Measurements from ENCODE around the gene TLE1.
"Not testable (repeated sequence)": the region's sequence is repeated elsewhere in the genome, so short reads cannot be mapped to it uniquely, and the experiment has no call there.

TLE1 gene

GRCh38 chr9:81650586-81651515 lies 38.5 kb downstream of the TLE1 start:
- H3K4me3 ChIP-seq (ENCODE audit: low read length): no peak overlapping the region
- no peak for TF ChIP-seq ZNF274 (IDR thresholded peaks at IDR 0.05; ENCODE audit: low read depth, low read length)

DNA sequence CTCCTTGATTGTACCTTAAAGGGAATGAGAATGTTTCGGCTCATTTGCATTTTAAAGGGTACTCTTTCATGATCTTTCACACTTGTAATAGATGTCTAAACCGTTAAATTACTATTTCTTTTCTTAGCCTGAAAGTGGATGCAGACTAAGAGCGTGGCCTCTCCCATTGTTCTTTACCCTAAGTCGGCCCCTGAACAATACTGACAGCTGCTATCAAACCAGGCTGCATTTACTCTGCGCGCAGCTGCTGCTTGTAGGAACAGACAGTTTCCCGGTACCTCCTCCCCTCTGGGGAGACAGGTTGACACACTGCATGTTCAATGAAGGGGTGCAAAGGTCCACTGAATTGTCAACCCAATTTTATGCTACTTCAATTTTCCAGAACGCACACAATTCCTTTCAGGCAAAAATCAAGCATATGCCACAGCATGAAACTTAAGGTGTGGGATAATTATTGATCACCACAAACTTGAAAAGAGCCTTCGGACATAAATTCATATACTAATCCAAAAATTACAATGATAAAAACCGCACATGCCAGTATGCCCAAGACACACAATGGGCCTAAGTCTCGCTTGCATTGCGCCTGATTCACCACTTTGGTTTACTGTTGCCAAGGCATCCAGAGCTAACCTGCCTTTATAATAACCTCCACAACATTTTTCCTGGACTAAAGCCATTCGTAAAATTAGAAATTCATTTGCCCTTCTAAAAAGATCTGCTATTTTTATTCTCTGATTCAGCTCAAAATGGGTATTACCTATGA lies 39.7 kb downstream of the TLE1 start:
- TF ChIP-seq ZNF274 (IDR thresholded peaks at IDR 0.05; ENCODE audit: low read depth, low read length): no peak
- H3K4me3 ChIP-seq (ENCODE audit: low read length): no peak overlapping the region

GRCh38 chr9:81648891-81649290 lies 40.5 kb downstream of the TLE1 start:
- TF ChIP-seq ZNF274 (IDR thresholded peaks at IDR 0.05; ENCODE audit: low read depth, low read length): no peak
- no peak overlapping the region for H3K4me3 ChIP-seq (ENCODE audit: low read length)

DNA sequence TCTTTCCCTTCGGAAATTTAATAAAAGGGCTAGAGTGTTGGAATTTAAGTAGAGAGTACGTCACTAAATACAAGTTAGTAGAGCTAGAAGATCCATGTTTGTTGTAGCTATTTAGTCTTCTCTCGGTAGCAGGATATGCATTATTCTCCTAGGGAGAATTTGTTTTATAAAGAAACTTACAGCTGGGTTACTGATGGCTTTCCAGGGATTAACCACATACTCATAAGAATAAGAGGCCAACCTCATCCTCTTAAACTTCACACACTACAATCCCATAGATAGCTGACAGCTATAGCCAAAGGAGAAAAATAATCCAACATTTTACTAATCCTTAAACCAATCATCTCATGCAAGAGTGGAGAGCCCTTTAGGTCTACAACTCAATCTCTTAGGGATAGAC lies 43.0 kb downstream of the TLE1 start:
- H3K4me3 ChIP-seq (ENCODE audit: low read length): no peak overlapping the region
- no peak for TF ChIP-seq ZNF274 (IDR thresholded peaks at IDR 0.05; ENCODE audit: low read depth, low read length)

- H3K4me3 ChIP-seq (ENCODE audit: low read length): not testable (repeated sequence)
These were observed 44.8 kb downstream of the TLE1 start for GRCh38 chr9:81644513-81644912.

GRCh38 chr9:81637276-81637675 lies 52.1 kb downstream of the TLE1 start:
- no peak for TF ChIP-seq ZNF274 (IDR thresholded peaks at IDR 0.05; ENCODE audit: low read depth, low read length)
- no peak overlapping the region for H3K4me3 ChIP-seq (ENCODE audit: low read length)

DNA sequence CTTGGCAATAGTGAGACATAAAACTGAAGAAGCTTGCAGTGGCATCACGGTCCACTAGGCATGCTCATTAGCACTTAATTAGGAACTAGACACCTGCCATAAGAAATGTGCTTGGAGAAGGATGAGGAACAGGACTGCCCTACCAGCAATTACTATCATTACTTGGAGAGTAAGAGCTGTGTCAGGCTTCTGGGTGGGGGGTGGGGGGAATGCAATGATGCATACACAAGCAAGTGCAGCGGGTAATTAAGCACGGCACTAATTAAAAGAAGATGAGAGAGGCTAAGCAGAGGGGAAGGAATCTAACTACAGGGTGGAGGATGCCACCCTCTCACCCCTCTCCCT lies 53.1 kb downstream of the TLE1 start:
- no peak overlapping the region for H3K4me3 ChIP-seq (ENCODE audit: low read length)
- no peak for TF ChIP-seq ZNF274 (IDR thresholded peaks at IDR 0.05; ENCODE audit: low read depth, low read length)

- H3K4me3 ChIP-seq (ENCODE audit: low read length): no peak overlapping the region
- TF ChIP-seq ZNF274 (IDR thresholded peaks at IDR 0.05; ENCODE audit: low read depth, low read length): no peak
These were observed 53.7 kb downstream of the TLE1 start for GRCh38 chr9:81635521-81636254.

DNA sequence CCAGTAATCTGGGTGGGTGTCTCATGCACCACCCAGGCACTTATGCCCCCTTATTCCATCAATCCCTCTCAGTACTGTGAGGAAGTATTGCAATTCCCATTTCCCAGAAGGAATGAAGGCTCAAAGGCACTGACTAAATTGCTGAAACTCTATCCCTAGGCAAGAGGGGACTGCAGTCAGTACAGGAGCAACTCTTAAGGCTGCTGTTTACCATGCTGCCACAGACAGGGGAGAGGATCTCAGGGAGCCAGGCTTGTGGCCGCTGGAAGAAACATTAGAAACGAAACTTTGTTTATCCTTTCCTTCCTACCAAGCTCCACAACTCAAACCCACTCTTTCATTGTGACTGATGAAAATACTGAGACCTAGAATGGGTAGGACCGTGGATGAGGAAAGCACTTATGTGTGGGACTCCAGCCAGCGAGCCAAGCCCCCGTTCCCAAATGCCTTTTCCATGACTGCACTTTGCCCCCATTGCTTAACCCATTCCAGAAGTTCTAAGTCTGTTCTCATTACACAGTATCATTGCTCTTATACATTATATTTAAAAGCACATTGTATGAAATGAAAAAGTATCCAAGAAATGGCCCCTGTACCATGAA lies 54.3 kb downstream of the TLE1 start:
- no peak for TF ChIP-seq ZNF274 (IDR thresholded peaks at IDR 0.05; ENCODE audit: low read depth, low read length)
- H3K4me3 ChIP-seq (ENCODE audit: low read length): no peak overlapping the region

GRCh38 chr9:81633952-81634854 lies 55.1 kb downstream of the TLE1 start:
- H3K4me3 ChIP-seq (ENCODE audit: low read length): no peak overlapping the region
- TF ChIP-seq ZNF274 (IDR thresholded peaks at IDR 0.05; ENCODE audit: low read depth, low read length): no peak

DNA sequence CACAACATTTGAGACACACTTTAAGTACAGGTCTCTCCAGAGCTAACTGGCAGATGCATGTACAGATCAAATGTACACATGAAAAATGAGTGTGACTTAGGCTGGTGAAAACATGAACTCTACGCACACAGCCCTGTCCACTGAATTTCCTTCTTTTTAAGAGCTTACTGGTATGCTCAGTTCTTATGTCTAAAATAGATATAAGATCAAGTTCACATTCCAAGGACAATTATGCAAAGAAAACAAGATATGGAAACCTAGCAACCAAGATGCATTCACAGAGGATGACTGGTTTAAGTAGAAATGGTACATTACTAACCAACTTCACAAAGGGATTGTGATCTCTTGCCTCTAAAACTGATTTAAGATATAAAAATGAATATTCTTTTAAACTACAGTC lies 56.7 kb downstream of the TLE1 start:
- no peak overlapping the region for H3K4me3 ChIP-seq (ENCODE audit: low read length)
- no peak for TF ChIP-seq ZNF274 (IDR thresholded peaks at IDR 0.05; ENCODE audit: low read depth, low read length)

- TF ChIP-seq ZNF274 (IDR thresholded peaks at IDR 0.05; ENCODE audit: low read depth, low read length): no peak
- no peak overlapping the region for H3K4me3 ChIP-seq (ENCODE audit: low read length)
These were observed 58.1 kb downstream of the TLE1 start for GRCh38 chr9:81631218-81631745.

DNA sequence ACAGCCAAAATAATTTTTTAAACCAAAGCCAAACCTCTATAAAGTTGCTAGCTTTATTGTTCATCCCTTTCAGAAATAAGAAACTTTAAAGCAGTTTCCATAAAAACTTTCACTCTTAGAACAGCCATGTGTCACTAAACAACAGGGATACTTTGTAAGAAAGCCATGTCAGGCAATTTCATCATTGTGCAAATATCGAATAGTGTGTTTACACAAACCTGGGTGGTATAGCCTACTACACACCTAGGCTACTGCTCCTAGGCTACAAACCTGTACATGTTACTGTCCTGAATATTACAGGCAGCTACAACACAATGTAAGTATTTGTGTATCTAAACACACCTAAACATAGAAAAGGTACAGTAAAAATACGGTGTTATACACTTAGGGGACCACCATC lies 59.9 kb downstream of the TLE1 start:
- no peak overlapping the region for H3K4me3 ChIP-seq (ENCODE audit: low read length)
- no peak for TF ChIP-seq ZNF274 (IDR thresholded peaks at IDR 0.05; ENCODE audit: low read depth, low read length)

Data from GM08714 (cell line).